GM18505 (cell line): ENCODE results near the gene NUCKS1.

ENCODE experiments used
- ATAC-seq: cut with Tn5 transposase; IDR thresholded peaks from one replicate; pipeline ENCODE4 v1.9.1; 2021; ENCODE audit not compliant: unreplicated experiment
- POLR2A ChIP-seq: IDR thresholded peaks from 4 replicates; pipeline ENCODE4 v1.6.1; 2011; ENCODE audit warnings: borderline replicate concordance; ENCODE audit not compliant: insufficient read depth, insufficient read length; ENCODE audit errors: extremely low read depth

Gene NUCKS1, protein sequence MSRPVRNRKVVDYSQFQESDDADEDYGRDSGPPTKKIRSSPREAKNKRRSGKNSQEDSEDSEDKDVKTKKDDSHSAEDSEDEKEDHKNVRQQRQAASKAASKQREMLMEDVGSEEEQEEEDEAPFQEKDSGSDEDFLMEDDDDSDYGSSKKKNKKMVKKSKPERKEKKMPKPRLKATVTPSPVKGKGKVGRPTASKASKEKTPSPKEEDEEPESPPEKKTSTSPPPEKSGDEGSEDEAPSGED

DNA sequence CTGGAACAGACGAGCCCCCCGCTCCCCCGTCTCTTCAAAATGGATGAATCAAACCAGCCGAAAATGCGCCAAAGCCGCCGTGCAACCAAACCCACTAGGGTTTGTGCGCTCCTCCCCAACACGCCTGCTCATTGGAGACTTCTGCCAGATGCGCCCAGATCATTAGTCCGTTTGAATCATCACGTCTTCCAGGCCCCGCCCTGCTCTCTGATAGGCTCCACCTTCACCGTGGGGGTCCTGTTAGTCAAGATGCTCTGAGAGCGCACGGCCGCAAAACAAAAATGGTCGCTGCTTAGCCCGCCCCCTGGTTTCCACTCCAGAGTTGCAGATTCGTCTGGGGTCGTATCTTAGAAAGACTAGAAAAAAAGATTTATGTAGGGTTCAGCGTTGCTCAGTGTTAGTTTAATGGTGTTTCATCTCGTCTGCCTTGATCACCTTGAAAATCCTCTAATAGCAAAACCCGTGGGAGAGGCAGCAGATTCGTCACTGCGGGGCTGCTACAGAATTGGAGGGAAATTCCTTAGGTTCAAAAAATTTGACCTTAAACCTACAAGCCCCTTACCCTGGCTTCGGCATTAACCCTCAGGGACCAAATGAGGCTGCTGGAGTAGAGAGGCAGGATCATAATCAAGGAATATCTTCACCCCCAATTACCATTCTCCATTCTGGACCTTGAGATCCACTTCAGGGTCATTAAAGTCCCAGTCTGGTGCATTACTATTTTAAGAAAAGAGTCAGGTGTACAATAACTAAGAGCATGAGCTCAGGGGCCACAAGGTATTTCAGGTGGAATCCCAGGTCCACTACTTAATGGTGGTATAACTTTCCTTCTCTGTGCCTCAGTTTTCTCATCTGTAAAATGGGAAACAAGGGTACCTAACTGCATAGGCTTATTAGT is at the start of gene NUCKS1:
NUCKS1 (minus strand) TSS at position 45 of the 898 bp plus-strand sequence. CDS start 209 bp downstream, outside the sequence.
- peak; percentile 57 for TF ChIP-seq POLR2A
- peak; percentile 73 for ATAC-seq

DNA sequence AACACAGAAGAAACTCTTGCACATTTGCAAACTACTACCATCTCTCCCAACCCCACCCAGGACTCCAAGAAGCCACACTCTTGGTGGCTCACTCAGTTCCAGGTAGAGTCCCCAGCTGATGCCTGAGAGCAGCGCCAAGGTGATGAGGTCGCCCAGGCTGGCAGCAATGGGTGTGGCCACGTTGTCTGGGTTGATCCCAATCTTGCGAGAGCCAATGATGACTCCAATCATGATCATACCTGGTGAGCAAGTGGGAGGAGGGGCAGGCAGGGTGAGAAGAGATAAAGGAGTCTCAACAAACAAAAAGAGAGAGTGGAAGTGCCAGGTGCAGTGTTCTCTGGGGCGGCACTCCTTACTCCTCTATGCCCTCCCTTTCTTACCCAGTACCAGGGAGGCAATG is 48.6 kb upstream of the NUCKS1 start:
- TF ChIP-seq POLR2A = no peak
- no peak for ATAC-seq

DNA sequence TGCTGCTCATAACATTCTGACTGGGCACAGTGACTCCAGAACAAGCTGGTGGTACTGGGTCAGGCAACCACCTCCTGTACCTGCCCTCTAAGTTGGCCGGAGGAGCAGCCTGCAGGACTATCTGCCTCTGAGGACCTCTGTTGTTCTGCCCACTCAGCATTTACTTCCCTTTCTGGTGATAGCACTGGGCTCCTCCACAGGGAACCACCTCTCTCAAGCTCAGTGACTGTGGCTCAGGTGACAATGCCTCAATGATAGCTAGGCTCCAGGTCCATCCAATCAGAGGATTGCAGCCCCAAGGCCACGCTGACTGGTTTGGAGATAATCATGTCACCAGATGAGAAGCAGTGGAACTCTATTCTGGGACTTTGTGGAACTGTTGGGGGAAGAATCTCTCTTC is 47.2 kb upstream of the NUCKS1 start:
- no peak for TF ChIP-seq POLR2A
- no peak for ATAC-seq

GRCh38 chr1:205794011-205794730 is 44.2 kb upstream of the NUCKS1 start:
- TF ChIP-seq POLR2A = no peak
- ATAC-seq = no peak

DNA sequence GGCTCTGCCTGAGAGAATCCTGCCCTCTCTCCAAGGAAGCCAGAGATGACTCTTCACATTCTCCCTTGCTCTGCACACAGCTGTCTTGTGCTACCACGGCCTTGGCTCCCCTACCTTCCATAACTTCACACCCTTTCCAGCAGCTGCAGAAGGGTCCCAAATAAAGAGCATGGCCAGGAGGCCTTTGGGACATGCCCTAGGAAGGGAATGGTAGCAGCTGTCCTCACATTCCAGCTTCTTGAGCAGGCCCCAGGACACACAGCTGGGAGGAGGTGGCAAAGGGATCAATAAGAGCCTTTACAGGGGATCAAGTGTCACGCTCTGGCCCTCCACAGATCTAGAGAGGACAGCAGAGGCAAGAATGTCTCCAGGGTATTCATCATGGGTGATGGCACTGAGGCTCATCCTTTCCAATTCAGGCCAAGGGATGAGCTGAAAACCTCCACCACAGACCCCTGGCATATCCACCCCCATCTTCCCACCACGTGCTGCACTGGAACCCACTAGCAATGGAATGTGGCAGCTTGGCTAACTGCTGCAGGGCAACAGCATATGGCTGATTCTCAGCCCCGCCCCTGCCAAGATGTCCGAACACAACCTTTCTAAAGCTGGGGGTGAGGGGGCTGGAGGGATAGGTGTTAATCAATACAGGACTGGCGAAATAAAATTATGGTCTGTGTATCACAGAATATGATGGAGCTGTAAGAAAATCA is 43.1 kb upstream of the NUCKS1 start:
- TF ChIP-seq POLR2A = no peak
- ATAC-seq = no peak

- no peak for ATAC-seq
- no peak for TF ChIP-seq POLR2A
Observed at GRCh38 chr1:205792481-205792881, 42.5 kb upstream of the NUCKS1 start.

GRCh38 chr1:205791568-205792180 is 41.7 kb upstream of the NUCKS1 start:
- ATAC-seq = no peak
- no peak for TF ChIP-seq POLR2A

- ATAC-seq = no peak
- TF ChIP-seq POLR2A = no peak
Observed at GRCh38 chr1:205787287-205787916, 37.4 kb upstream of the NUCKS1 start.

DNA sequence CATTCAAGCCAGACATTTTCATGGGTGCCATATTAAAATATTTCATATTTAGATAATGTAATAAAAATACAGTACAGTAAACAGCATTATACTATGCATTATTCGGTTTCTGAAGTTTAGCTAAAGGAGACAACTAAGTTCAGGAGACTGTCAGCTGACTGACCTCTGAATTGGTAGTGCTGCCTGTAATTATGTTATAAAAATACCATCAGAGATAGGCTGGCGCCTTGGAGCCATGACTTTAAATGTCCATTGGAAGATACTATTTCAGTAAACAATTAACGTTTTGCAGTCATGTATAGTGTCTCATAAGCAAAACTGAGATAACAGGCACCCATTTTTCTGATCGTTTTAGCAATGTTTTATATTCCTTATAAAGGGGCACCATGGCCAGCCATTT is 36.6 kb upstream of the NUCKS1 start:
- ATAC-seq = no peak
- TF ChIP-seq POLR2A = no peak

DNA sequence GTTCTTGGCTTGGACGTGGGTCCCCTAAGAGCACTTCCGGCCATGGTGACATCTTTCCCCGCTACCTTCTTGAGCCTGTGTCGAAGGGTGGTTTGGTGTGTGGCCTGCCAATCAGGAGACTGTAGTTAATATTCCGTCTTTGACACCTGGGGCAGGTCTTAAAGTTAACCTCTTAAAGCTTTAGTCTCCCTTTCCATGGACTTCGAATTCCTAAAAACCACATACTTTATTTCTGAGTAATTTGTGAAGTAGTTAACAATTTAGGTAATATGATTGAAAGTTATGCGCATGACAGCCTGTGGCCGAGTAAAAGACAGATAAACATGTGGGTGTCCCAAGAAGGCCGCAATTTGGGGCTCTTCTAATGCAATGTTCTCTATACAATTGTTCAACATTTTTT is 35.5 kb upstream of the NUCKS1 start:
- ATAC-seq = no peak
- TF ChIP-seq POLR2A = no peak

- no peak for TF ChIP-seq POLR2A
- ATAC-seq = no peak
Observed at GRCh38 chr1:205783904-205784303, 33.9 kb upstream of the NUCKS1 start.

- no peak for TF ChIP-seq POLR2A
- no peak for ATAC-seq
Observed at GRCh38 chr1:205783433-205783795, 33.4 kb upstream of the NUCKS1 start.

GRCh38 chr1:205782627-205783432 is 32.8 kb upstream of the NUCKS1 start:
- ATAC-seq = no peak
- no peak for TF ChIP-seq POLR2A
